ENCODE measurements around the gene RNF186.

DNA sequence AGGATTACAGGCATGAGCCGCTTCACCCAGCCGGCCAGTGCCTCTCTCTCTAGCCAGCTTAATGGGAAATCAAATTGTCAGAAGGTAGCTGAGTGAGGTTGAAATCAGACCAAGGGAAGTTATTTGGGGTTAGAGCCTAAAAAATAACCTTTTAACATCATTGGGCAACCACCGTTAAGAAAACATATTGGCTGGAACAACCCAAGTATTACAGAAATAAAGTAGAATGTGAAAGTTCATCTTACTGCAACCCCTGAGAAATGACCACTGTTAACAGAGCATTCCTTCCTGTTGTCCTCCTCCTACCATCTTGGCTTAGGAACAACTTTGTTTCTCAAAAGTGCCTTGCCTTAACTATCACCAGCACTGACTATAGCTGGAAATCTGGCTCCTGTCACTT, 3.2 kb upstream of the RNF186 start:
- TF ChIP-seq POLR2A (IDR thresholded peaks at IDR 0.05), result no peak
- TF ChIP-seq, protein P1, sequence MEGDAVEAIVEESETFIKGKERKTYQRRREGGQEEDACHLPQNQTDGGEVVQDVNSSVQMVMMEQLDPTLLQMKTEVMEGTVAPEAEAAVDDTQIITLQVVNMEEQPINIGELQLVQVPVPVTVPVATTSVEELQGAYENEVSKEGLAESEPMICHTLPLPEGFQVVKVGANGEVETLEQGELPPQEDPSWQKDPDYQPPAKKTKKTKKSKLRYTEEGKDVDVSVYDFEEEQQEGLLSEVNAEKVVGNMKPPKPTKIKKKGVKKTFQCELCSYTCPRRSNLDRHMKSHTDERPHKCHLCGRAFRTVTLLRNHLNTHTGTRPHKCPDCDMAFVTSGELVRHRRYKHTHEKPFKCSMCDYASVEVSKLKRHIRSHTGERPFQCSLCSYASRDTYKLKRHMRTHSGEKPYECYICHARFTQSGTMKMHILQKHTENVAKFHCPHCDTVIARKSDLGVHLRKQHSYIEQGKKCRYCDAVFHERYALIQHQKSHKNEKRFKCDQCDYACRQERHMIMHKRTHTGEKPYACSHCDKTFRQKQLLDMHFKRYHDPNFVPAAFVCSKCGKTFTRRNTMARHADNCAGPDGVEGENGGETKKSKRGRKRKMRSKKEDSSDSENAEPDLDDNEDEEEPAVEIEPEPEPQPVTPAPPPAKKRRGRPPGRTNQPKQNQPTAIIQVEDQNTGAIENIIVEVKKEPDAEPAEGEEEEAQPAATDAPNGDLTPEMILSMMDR (IDR thresholded peaks at IDR 0.05), result no peak

Measured in Peyer's patch (tissue), 4 donors.